GM21786 (cell line): ENCODE measurements around the gene CDK8.

Experiments used
- ATAC-seq: cut with Tn5 transposase; IDR thresholded peaks from one replicate; pipeline ENCODE4 v1.9.1; 2021; ENCODE audit not compliant: unreplicated experiment

The CDK8 gene

DNA sequence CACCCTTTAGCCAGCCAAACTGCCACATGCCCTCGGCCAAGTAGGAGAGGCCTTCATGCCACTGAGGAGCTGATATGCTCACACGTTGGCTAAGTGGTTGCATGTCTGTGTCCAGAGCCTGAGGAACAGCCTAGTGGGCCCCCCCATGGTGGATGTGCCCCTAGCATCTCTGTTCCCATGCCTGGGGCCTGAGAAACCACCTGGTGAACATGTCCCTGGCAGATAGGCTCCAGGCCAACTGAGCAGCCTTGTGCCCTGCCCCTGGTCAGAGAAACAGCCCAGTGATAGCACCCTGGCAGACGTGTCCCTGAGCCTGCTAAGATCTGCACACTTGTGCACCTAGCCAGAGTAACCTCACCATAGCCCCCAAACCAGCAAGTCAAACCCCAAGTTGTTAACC lies 181.7 kb downstream of the CDK8 start:
- ATAC-seq: no peak

DNA sequence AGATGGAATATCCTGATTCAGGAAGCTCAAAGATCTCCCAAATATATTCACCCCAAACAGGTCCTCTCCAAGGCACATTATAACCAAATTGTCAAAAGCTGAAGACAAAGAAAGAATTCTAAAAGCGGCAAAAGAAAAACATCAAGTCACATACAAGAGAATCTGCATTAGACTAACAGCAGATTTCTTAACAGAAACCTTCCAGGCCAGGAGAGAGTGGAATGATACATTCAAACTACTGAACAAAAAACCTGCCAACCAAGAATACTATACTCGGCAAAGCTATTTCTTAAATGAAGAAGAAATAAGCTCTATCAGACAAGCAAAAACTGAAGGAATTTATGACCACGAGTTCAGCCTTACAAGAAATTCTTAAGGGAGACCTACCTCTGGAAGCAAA lies 183.0 kb downstream of the CDK8 start:
- no peak for ATAC-seq

DNA sequence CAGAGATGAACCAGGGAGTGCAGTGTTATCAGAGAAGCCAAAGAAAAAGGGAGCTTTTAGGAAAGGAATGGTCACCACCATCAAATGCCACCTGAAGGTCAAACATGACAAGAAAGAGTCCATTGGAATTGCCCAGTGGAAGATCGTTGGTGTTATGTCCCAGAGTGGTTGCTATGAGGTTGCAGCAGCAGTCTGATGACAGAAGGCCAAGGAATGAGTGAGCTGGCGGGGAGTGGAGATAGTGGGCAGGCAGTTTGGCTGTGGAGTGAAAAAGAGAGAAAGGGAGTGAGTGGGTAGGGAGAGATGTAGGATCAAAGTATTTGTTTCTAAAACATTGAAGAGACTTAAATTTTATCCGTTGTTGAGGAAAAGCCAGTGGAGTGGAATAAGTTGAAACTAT lies 186.2 kb downstream of the CDK8 start:
- no peak for ATAC-seq

DNA sequence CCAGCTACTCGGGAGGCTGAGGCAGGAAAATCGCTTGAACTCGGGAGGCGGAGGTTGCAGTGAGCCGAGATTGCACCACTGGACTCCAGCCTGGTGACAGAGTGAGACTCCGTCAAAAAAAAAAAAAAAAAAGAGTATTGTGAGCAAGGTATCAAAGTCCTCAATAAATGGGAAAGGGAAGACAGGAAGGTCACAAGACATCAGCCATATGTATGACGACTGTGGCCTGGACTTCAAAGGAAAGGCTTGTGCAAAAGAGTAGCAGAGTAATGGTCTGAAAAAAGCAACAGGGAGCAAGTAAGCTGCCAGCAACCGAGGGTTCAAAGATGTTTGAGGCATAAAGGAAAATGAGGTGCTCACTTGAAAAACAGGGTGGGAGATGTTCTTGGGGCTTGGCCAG lies 187.5 kb downstream of the CDK8 start:
- ATAC-seq: no peak

- ATAC-seq: no peak
These were observed 188.6 kb downstream of the CDK8 start for GRCh38 chr13:26442541-26442940.

- ATAC-seq: no peak
These were observed 191.2 kb downstream of the CDK8 start for GRCh38 chr13:26445092-26445491.

- ATAC-seq: no peak
These were observed 192.8 kb downstream of the CDK8 start for GRCh38 chr13:26446751-26447150.

GRCh38 chr13:26448032-26448431 lies 194.1 kb downstream of the CDK8 start:
- no peak for ATAC-seq

DNA sequence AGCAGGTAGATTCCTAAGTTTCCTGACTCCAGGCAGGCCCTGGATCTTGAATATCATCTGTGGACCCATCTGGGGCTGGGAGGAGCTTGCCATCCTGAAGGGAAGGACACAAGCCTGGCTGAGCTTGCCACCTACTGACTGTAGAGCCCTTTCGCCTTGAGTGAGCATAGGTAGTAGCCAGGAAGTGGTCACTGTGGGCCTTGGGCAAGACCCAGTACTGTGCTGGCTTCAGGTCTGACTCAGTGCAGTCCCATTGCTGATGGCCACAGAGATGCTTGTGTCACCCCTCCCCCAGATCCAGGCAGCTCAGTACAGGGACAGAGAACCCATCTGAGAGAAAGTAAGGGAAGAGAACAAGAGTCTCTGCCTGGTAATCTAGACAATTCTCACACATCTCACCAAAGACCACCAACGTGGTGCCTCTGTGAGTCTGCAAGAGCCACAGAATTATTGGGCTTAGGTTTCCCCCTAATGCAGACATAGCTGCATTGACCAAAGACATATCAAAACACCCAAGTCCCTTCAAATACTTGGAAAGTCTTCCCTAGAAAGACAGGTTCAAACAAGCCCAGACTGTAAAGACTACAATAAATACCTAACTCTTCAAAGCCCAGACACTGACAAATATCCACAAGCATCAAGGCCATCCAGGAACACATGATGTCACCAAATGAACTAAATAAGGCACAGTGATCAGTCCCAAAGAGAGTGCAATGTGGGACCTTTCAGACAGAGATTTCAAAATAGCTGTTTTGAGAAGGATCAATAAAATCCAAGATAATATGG lies 195.3 kb downstream of the CDK8 start:
- ATAC-seq: no peak
